Lower lobe of right lung (tissue), 2 donors: ENCODE results near the gene RPTOR. TPM values are rescaled to one million over a fixed set of nuclear protein-coding genes. Genes with fewer than 3 reads are reported as not detected.

Source experiments
- ATAC-seq, 2 donors: fragments of 200-7000 bp; cut with Tn5 transposase; one replicate each; pipeline ENCODE4 v1.9.1; 2020 to 2022; ENCODE audit warnings: mild to moderate bottlenecking in 2 of 2, moderate library complexity in 2 of 2
- DNase-seq: peaks from one replicate; pipeline ENCODE4 v3.0.0-alpha.2; 2020
- H3K27ac ChIP-seq: fragments of 200-600 bp; one replicate; pipeline ENCODE4 v1.8.0; 2022
- H3K27me3 ChIP-seq: fragments of 200-600 bp; one replicate; pipeline ENCODE4 v1.8.0; 2022; ENCODE audit warnings: low read depth
- H3K36me3 ChIP-seq: fragments of 200-600 bp; one replicate; pipeline ENCODE4 v1.8.0; 2022; ENCODE audit warnings: mild to moderate bottlenecking
- H3K4me1 ChIP-seq: fragments of 200-600 bp; one replicate; pipeline ENCODE4 v1.8.0; 2022
- H3K4me3 ChIP-seq: fragments of 200-600 bp; one replicate; pipeline ENCODE4 v1.8.0; 2022; ENCODE audit warnings: mild to moderate bottlenecking
- H3K9me3 ChIP-seq: fragments of 200-600 bp; one replicate; pipeline ENCODE4 v1.8.0; 2022
- CTCF ChIP-seq: fragments of 200-600 bp; IDR thresholded peaks from one replicate; pipeline ENCODE4 v1.8.0; 2022; ENCODE audit warnings: antibody characterized with exemption, mild to moderate bottlenecking
- intact Hi-C: fragments of 100-400 bp; cut with DNase I; formaldehyde crosslinking; loops from one replicate; pipeline ENCODE4 v1.11.0; 2022
- total RNA-seq: library from RNA; stranded (reverse); fragmentation: NEBNext Ultra II Directional; extraction: Animal tissue kit (Norgen Biotek cat#: 25700); gene quantifications from one replicate; pipeline ENCODE4 v1.2.1, GENCODE V29; 2021
- donor health status: DM: no; HTN: yes; CAD: no; lungs with severe emphysema.

The RPTOR gene
- total RNA-seq, 1 donor from 2014 or later: 34.0 TPM

- H3K27me3 ChIP-seq: no peaks in the 10 kb centered on the region
- no peak for TF ChIP-seq CTCF
- DNase-seq: no peak
- ATAC-seq: peak in 1 of 2 donors; percentile 6
- H3K9me3 ChIP-seq: no peaks in the 10 kb centered on the region
- peaks cover 5% of the 10 kb centered on the region for H3K4me1 ChIP-seq
- no peak overlapping the region for H3K4me3 ChIP-seq
- H3K27ac ChIP-seq: no peak overlapping the region
- H3K36me3 ChIP-seq: no peaks in the 10 kb centered on the region
- intact Hi-C loops: no loop called here
These were observed 271.8 kb downstream of the RPTOR start for GRCh38 chr17:80816241-80817103.

- ATAC-seq (no peak), DNase-seq (peak; percentile 30)
- Histone ChIP-seq H3K9me3 (no peaks in the 10 kb centered on the region), H3K4me1 (peaks cover 5% of the 10 kb centered on the region), H3K4me3 (no peak overlapping the region), H3K27me3 (no peaks in the 10 kb centered on the region), H3K36me3 (no peaks in the 10 kb centered on the region), H3K27ac (no peak overlapping the region)
- intact Hi-C loops: no loop called here
- no peak for TF ChIP-seq CTCF
These were observed 272.7 kb downstream of the RPTOR start for GRCh38 chr17:80817321-80817845.

GRCh38 chr17:80817861-80818260 is 273.2 kb downstream of the RPTOR start:
- Histone ChIP-seq H3K27ac (no peak overlapping the region), H3K36me3 (peaks cover 3% of the 10 kb centered on the region), H3K4me1 (peaks cover 5% of the 10 kb centered on the region), H3K4me3 (no peak overlapping the region), H3K27me3 (no peaks in the 10 kb centered on the region), H3K9me3 (no peaks in the 10 kb centered on the region)
- no peak for TF ChIP-seq CTCF
- DNase-seq: peak; percentile 21
- intact Hi-C loops: no loop called here
- no peak for ATAC-seq

- TF ChIP-seq CTCF: no peak
- Histone ChIP-seq H3K27ac (no peak overlapping the region), H3K27me3 (no peaks in the 10 kb centered on the region), H3K36me3 (peaks cover 11% of the 10 kb centered on the region), H3K9me3 (no peaks in the 10 kb centered on the region), H3K4me3 (no peak overlapping the region), H3K4me1 (peaks cover 5% of the 10 kb centered on the region)
- no peak for DNase-seq
- intact Hi-C loops: no loop called here
- no peak for ATAC-seq
These were observed 274.2 kb downstream of the RPTOR start for GRCh38 chr17:80818871-80819270.

GRCh38 chr17:80819422-80820164 is 275.0 kb downstream of the RPTOR start:
- H3K9me3 ChIP-seq: no peaks in the 10 kb centered on the region
- peaks cover 13% of the 10 kb centered on the region for H3K36me3 ChIP-seq
- no peak for TF ChIP-seq CTCF
- no peak for ATAC-seq
- H3K27ac ChIP-seq: no peak overlapping the region
- DNase-seq: no peak
- H3K27me3 ChIP-seq: no peaks in the 10 kb centered on the region
- intact Hi-C loops: no loop called here
- H3K4me1 ChIP-seq: peaks cover 5% of the 10 kb centered on the region
- H3K4me3 ChIP-seq: no peak overlapping the region
